Measurements from ENCODE around the gene SETBP1.

- TF ChIP-seq CTCF (IDR thresholded peaks at IDR 0.05) (no peak), EP300 (IDR thresholded peaks at IDR 0.05) (no peak)
These were observed 172.1 kb downstream of the SETBP1 start for GRCh38 chr18:44852818-44853217.
